HG02763 (cell line): ENCODE data around the gene FHIT.

ENCODE experiments used
- ATAC-seq: cut with Tn5 transposase; IDR thresholded peaks from one replicate; pipeline ENCODE4 v1.9.1; 2021; ENCODE audit warnings: mild to moderate bottlenecking, moderate library complexity; ENCODE audit not compliant: unreplicated experiment

FHIT gene

GRCh38 chr3:61251174-61251972 lies at the start of gene FHIT:
TSS of gene FHIT (minus strand) at chr3:61251452.
- ATAC-seq: peak; percentile 95

- no peak for ATAC-seq
Measured at GRCh38 chr3:61300786-61301185, 49.5 kb upstream of the FHIT start.

- no peak for ATAC-seq
Measured at GRCh38 chr3:61300006-61300380, 48.7 kb upstream of the FHIT start.

- no peak for ATAC-seq
Measured at GRCh38 chr3:61299343-61300005, 48.2 kb upstream of the FHIT start.

- no peak for ATAC-seq
Measured at GRCh38 chr3:61297821-61298220, 46.6 kb upstream of the FHIT start.

GRCh38 chr3:61288446-61288845 lies 37.2 kb upstream of the FHIT start:
- ATAC-seq: no peak

GRCh38 chr3:61283876-61284275 lies 32.6 kb upstream of the FHIT start:
- no peak for ATAC-seq

GRCh38 chr3:61278713-61279112 lies 27.5 kb upstream of the FHIT start:
- ATAC-seq: no peak

- no peak for ATAC-seq
Measured at GRCh38 chr3:61277411-61277810, 26.2 kb upstream of the FHIT start.

- no peak for ATAC-seq
Measured at GRCh38 chr3:61269435-61269834, 18.2 kb upstream of the FHIT start.

- no peak for ATAC-seq
Measured at GRCh38 chr3:61268644-61269043, 17.4 kb upstream of the FHIT start.

- no peak for ATAC-seq
Measured at GRCh38 chr3:61264281-61264680, 13.0 kb upstream of the FHIT start.

- no peak for ATAC-seq
Measured at GRCh38 chr3:61257148-61257547, 5.9 kb upstream of the FHIT start.

GRCh38 chr3:61253756-61254155 lies 2.5 kb upstream of the FHIT start:
- no peak for ATAC-seq

GRCh38 chr3:61252836-61253235 lies 1.6 kb upstream of the FHIT start:
- no peak for ATAC-seq

- ATAC-seq: no peak
Measured at GRCh38 chr3:61250784-61251173, 473 bp downstream of the FHIT start.

GRCh38 chr3:61248496-61248895 lies 2.8 kb downstream of the FHIT start:
- no peak for ATAC-seq

- ATAC-seq: no peak
Measured at GRCh38 chr3:61247191-61247590, 4.1 kb downstream of the FHIT start.

GRCh38 chr3:61239871-61240270 lies 11.4 kb downstream of the FHIT start:
- no peak for ATAC-seq

- no peak for ATAC-seq
Measured at GRCh38 chr3:61237858-61238257, 13.4 kb downstream of the FHIT start.

- ATAC-seq: peak; percentile 84
Measured at GRCh38 chr3:61236556-61236955, 14.7 kb downstream of the FHIT start.

- no peak for ATAC-seq
Measured at GRCh38 chr3:61233746-61234145, 17.5 kb downstream of the FHIT start.

GRCh38 chr3:61231693-61232092 lies 19.6 kb downstream of the FHIT start:
- no peak for ATAC-seq
